OCI-LY7 (cell line): Measurements from ENCODE around the gene RUFY2.

Experiments used
- EZH2phosphoT487 ChIP-seq: fragments of 200-600 bp; sonication (generic); IDR thresholded peaks from 2 replicates; pipeline ENCODE4 v1.6.1; 2018; ENCODE audit warnings: low read depth, borderline replicate concordance, mild to moderate bottlenecking, mixed run types, antibody characterized with exemption, low read length, moderate library complexity, mixed read lengths
- TF ChIP-seq, protein P1 (sequence below): fragments of 200-600 bp; sonication (generic); conservative IDR thresholded peaks from 2 replicates; pipeline ENCODE4 v1.5.1; 2014; ENCODE audit warnings: mild to moderate bottlenecking, antibody characterized with exemption, low read length, moderate library complexity, mixed read lengths

DNA sequence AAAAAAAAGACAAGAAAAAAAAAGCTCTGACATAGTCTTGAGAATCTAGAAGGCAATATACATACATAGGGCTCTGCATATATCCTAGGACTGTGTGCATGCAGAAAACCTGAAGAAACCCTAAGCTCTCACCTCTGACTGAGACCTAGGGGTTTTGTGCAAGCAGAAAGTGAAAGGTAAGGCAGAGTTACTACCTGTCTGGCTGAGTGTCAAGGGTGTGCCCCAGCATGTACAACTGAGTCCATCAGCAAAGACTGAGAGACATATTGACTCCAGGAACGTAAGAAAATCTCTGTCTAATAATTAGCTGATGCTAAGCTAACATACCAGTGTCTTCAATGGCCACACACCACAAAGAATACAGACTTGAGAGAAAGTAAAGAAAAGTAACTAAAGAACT lies 91.5 kb downstream of the RUFY2 start:
- TF ChIP-seq, protein P1, sequence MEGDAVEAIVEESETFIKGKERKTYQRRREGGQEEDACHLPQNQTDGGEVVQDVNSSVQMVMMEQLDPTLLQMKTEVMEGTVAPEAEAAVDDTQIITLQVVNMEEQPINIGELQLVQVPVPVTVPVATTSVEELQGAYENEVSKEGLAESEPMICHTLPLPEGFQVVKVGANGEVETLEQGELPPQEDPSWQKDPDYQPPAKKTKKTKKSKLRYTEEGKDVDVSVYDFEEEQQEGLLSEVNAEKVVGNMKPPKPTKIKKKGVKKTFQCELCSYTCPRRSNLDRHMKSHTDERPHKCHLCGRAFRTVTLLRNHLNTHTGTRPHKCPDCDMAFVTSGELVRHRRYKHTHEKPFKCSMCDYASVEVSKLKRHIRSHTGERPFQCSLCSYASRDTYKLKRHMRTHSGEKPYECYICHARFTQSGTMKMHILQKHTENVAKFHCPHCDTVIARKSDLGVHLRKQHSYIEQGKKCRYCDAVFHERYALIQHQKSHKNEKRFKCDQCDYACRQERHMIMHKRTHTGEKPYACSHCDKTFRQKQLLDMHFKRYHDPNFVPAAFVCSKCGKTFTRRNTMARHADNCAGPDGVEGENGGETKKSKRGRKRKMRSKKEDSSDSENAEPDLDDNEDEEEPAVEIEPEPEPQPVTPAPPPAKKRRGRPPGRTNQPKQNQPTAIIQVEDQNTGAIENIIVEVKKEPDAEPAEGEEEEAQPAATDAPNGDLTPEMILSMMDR, result no peak
- no peak for TF ChIP-seq EZH2phosphoT487
